ENCODE measurements around the gene SSBP3.

The SSBP3 gene

GRCh38 chr1:54252371-54252936 lies 153.7 kb downstream of the SSBP3 start:
- DNase-seq (ENCODE audit: extremely low spot score) = no peak
- TF ChIP-seq ZNF384 (IDR thresholded peaks at IDR 0.05) (no peak), FOXM1 (IDR thresholded peaks at IDR 0.05; ENCODE audit: borderline replicate concordance) (no peak), FOXA1 (IDR thresholded peaks at IDR 0.05) (no peak), FOXK2 (IDR thresholded peaks at IDR 0.05) (no peak), TARDBP (IDR thresholded peaks at IDR 0.05) (no peak), PKNOX1 (IDR thresholded peaks at IDR 0.05) (no peak), SP1 (IDR thresholded peaks at IDR 0.05) (no peak), LEF1 (IDR thresholded peaks at IDR 0.05; ENCODE audit: borderline replicate concordance) (no peak), HDGF (IDR thresholded peaks at IDR 0.05; ENCODE audit: borderline replicate concordance) (no peak), ARNT (IDR thresholded peaks at IDR 0.05) (no peak), ELF4 (IDR thresholded peaks at IDR 0.05) (no peak), CTBP1 (IDR thresholded peaks at IDR 0.05; ENCODE audit: borderline replicate concordance) (no peak), SUZ12 (IDR thresholded peaks at IDR 0.05) (no peak), BHLHE40 (IDR thresholded peaks at IDR 0.05; ENCODE audit: borderline replicate concordance) (no peak), NFRKB (IDR thresholded peaks at IDR 0.05) (no peak)
- CTCF ChIA-PET = interaction anchor here (0.9 kb wide), 1 partner anchor 9 kb away, joined by 5 read pairs; no protein-coding TSS in a partner anchor
- POLR2A ChIA-PET = interaction anchor here (0.5 kb wide), 1 partner anchor 51 kb away, joined by 3 read pairs; no protein-coding TSS in a partner anchor

- no peak for DNase-seq (ENCODE audit: extremely low spot score)
- ChIA-PET POLR2A (no interaction called here), CTCF (no interaction called here)
- TF ChIP-seq SP1 (IDR thresholded peaks at IDR 0.05) (no peak), SUZ12 (IDR thresholded peaks at IDR 0.05) (no peak)
Measured at GRCh38 chr1:54250670-54251069, 155.5 kb downstream of the SSBP3 start.

GRCh38 chr1:54249819-54250435 lies 156.3 kb downstream of the SSBP3 start:
- DNase-seq (ENCODE audit: extremely low spot score) = peak; percentile 68
- TF ChIP-seq SP1 (IDR thresholded peaks at IDR 0.05) (no peak), CTBP1 (IDR thresholded peaks at IDR 0.05; ENCODE audit: borderline replicate concordance) (no peak), BHLHE40 (IDR thresholded peaks at IDR 0.05; ENCODE audit: borderline replicate concordance) (no peak), TARDBP (IDR thresholded peaks at IDR 0.05) (no peak), HDGF (IDR thresholded peaks at IDR 0.05; ENCODE audit: borderline replicate concordance) (no peak), LEF1 (IDR thresholded peaks at IDR 0.05; ENCODE audit: borderline replicate concordance) (no peak), L3MBTL2 (conservative IDR thresholded peaks at IDR 0.05) (no peak), SUZ12 (IDR thresholded peaks at IDR 0.05) (no peak), ARNT (IDR thresholded peaks at IDR 0.05) (no peak), FOXM1 (IDR thresholded peaks at IDR 0.05; ENCODE audit: borderline replicate concordance) (no peak), FOXK2 (IDR thresholded peaks at IDR 0.05) (no peak), ZNF384 (IDR thresholded peaks at IDR 0.05) (no peak), ELF4 (IDR thresholded peaks at IDR 0.05) (no peak), FOXA1 (IDR thresholded peaks at IDR 0.05) (no peak), NFRKB (IDR thresholded peaks at IDR 0.05) (no peak), PKNOX1 (IDR thresholded peaks at IDR 0.05) (no peak)
- ChIA-PET POLR2A (no interaction called here), CTCF (no interaction called here)

- CTCF ChIA-PET = no interaction called here
- DNase-seq (ENCODE audit: extremely low spot score) = no peak
- POLR2A ChIA-PET = no interaction called here
- TF ChIP-seq FOXK2 (IDR thresholded peaks at IDR 0.05) (no peak), SP1 (IDR thresholded peaks at IDR 0.05) (no peak), ZNF384 (IDR thresholded peaks at IDR 0.05) (no peak), L3MBTL2 (conservative IDR thresholded peaks at IDR 0.05) (no peak), FOXA1 (IDR thresholded peaks at IDR 0.05) (no peak)
Measured at GRCh38 chr1:54248966-54249365, 157.2 kb downstream of the SSBP3 start.

GRCh38 chr1:54247863-54248515 lies 158.2 kb downstream of the SSBP3 start:
- CTCF ChIA-PET = interaction anchor here (1.5 kb wide), 1 partner anchor 26 kb away, joined by 5 read pairs; no protein-coding TSS in a partner anchor
- TF ChIP-seq NFRKB (IDR thresholded peaks at IDR 0.05) = no peak
- TF ChIP-seq CTBP1 (IDR thresholded peaks at IDR 0.05; ENCODE audit: borderline replicate concordance) = no peak
- TF ChIP-seq LEF1 (IDR thresholded peaks at IDR 0.05; ENCODE audit: borderline replicate concordance) = no peak
- no peak for TF ChIP-seq ELF4 (IDR thresholded peaks at IDR 0.05)
- TF ChIP-seq BHLHE40 (IDR thresholded peaks at IDR 0.05; ENCODE audit: borderline replicate concordance) = no peak
- no peak for TF ChIP-seq PKNOX1 (IDR thresholded peaks at IDR 0.05)
- no peak for TF ChIP-seq FOXM1 (IDR thresholded peaks at IDR 0.05; ENCODE audit: borderline replicate concordance)
- no peak for TF ChIP-seq HDGF (IDR thresholded peaks at IDR 0.05; ENCODE audit: borderline replicate concordance)
- TF ChIP-seq SUZ12 (IDR thresholded peaks at IDR 0.05) = no peak
- no peak for TF ChIP-seq FOXK2 (IDR thresholded peaks at IDR 0.05)
- no peak for TF ChIP-seq ARNT (IDR thresholded peaks at IDR 0.05)
- no peak for TF ChIP-seq TARDBP (IDR thresholded peaks at IDR 0.05)
- no peak for TF ChIP-seq L3MBTL2 (conservative IDR thresholded peaks at IDR 0.05)
- POLR2A ChIA-PET = no interaction called here
- DNase-seq (ENCODE audit: extremely low spot score) = no peak

GRCh38 chr1:54246116-54246721 lies 160.0 kb downstream of the SSBP3 start:
- ChIA-PET POLR2A (no interaction called here), CTCF (no interaction called here)
- TF ChIP-seq ARNT (IDR thresholded peaks at IDR 0.05) = no peak
- no peak for TF ChIP-seq CTBP1 (IDR thresholded peaks at IDR 0.05; ENCODE audit: borderline replicate concordance)
- no peak for TF ChIP-seq FOXA1 (IDR thresholded peaks at IDR 0.05)
- no peak for TF ChIP-seq LEF1 (IDR thresholded peaks at IDR 0.05; ENCODE audit: borderline replicate concordance)
- no peak for TF ChIP-seq BHLHE40 (IDR thresholded peaks at IDR 0.05; ENCODE audit: borderline replicate concordance)
- no peak for TF ChIP-seq TARDBP (IDR thresholded peaks at IDR 0.05)
- TF ChIP-seq HDGF (IDR thresholded peaks at IDR 0.05; ENCODE audit: borderline replicate concordance) = no peak
- TF ChIP-seq NFRKB (IDR thresholded peaks at IDR 0.05) = no peak
- TF ChIP-seq PKNOX1 (IDR thresholded peaks at IDR 0.05) = no peak
- TF ChIP-seq L3MBTL2 (conservative IDR thresholded peaks at IDR 0.05) = no peak
- TF ChIP-seq ZNF384 (IDR thresholded peaks at IDR 0.05) = no peak
- TF ChIP-seq SUZ12 (IDR thresholded peaks at IDR 0.05) = no peak
- TF ChIP-seq SP1 (IDR thresholded peaks at IDR 0.05) = no peak
- TF ChIP-seq FOXM1 (IDR thresholded peaks at IDR 0.05; ENCODE audit: borderline replicate concordance) = no peak
- no peak for TF ChIP-seq ELF4 (IDR thresholded peaks at IDR 0.05)
- TF ChIP-seq FOXK2 (IDR thresholded peaks at IDR 0.05) = no peak
- DNase-seq (ENCODE audit: extremely low spot score) = no peak

Data from HEK293T (cell line).